HepG2 (cell line): ENCODE data around the gene OPRM1. TPM values are rescaled to one million over a fixed set of nuclear protein-coding genes. Genes with fewer than 3 reads are reported as not detected.
A peak's percentile ranks its signal among the peaks of the same experiment; 100 is the strongest.

ENCODE experiments used
- ESRRA ChIP-seq: sonication (generic); formaldehyde crosslinking; IDR thresholded peaks from 2 replicates; pipeline ENCODE4 v1.5.1; 2020; ENCODE audit warnings: mild to moderate bottlenecking, low read depth, missing genetic modification reagents
- GABPA ChIP-seq, 2 experiments: IDR thresholded peaks; 2 replicates each; pipeline ENCODE4 v1.6.1; 2011 to 2016; ENCODE audit warnings: low read depth in 2 of 2, low read length in 1 of 2, missing biosample characterization in 1 of 2, missing genetic modification characterization in 1 of 2
- GTF3A ChIP-seq: sonication (generic); formaldehyde crosslinking; conservative IDR thresholded peaks from 2 replicates; pipeline ENCODE4 v1.4.0; 2020; ENCODE audit warnings: mild to moderate bottlenecking, missing genetic modification reagents
- HNRNPLL ChIP-seq: fragments of 200-400 bp; formaldehyde crosslinking; IDR thresholded peaks from 2 replicates; pipeline ENCODE4 v1.6.1; 2017; ENCODE audit warnings: mild to moderate bottlenecking, low read depth, low read length; ENCODE audit not compliant: poor library complexity, severe bottlenecking
- KAT7 ChIP-seq: IDR thresholded peaks from 2 replicates; pipeline ENCODE4 v1.6.1; 2018; ENCODE audit warnings: borderline replicate concordance, missing compliant biosample characterization
- NCOA2 ChIP-seq: sonication (generic); formaldehyde crosslinking; IDR thresholded peaks from 2 replicates; pipeline ENCODE4 v1.8.0; 2022; ENCODE audit warnings: inconsistent platforms
- NFYC ChIP-seq: IDR thresholded peaks from 2 replicates; pipeline ENCODE4 v1.6.1; 2016; ENCODE audit warnings: missing genetic modification reagents, missing compliant biosample characterization
- PRMT3 ChIP-seq: sonication (generic); formaldehyde crosslinking; IDR thresholded peaks from 2 replicates; pipeline ENCODE4 v1.8.1; 2022; ENCODE audit warnings: low read depth, mild to moderate bottlenecking, moderate library complexity, missing genetic modification reagents, borderline replicate concordance
- RAD21 ChIP-seq: fragments of 450-650 bp; formaldehyde crosslinking; IDR thresholded peaks from 2 replicates; pipeline ENCODE4 v1.5.0; 2020; ENCODE audit warnings: mild to moderate bottlenecking
- SP1 ChIP-seq, 2 experiments: fragments of 450-650 bp in 1 of 2; sonication (generic) in 1 of 2; formaldehyde crosslinking in 1 of 2; IDR thresholded peaks; 2 replicates each; pipeline versions ENCODE4 v1.4.0 to v1.6.1; 2016 to 2020; ENCODE audit warnings: missing genetic modification reagents in 1 of 2
- STAG1 ChIP-seq: sonication (generic); formaldehyde crosslinking; IDR thresholded peaks from 2 replicates; pipeline ENCODE4 v1.4.0; 2020; ENCODE audit warnings: missing genetic modification reagents
- TMF1 ChIP-seq: sonication (generic); formaldehyde crosslinking; IDR thresholded peaks from 2 replicates; pipeline ENCODE4 v1.8.1; 2022; ENCODE audit warnings: low read depth, missing genetic modification reagents
- ZBTB7A ChIP-seq: sonication (generic); formaldehyde crosslinking; IDR thresholded peaks from 2 replicates; pipeline ENCODE4 v1.8.0; 2022; ENCODE audit warnings: mild to moderate bottlenecking, missing genetic modification reagents
- polyA plus RNA-seq, 8 experiments: library from polyadenylated mRNA; depleted of rRNA in 3 of 8; stranded (reverse) in 7 of 8; unstranded in 1 of 8; fragments of >200 nt; fragmentation: Illumina TruSeq in 4 of 8; extraction: Trizol in 4 of 8; gene quantifications; 2 replicates each; pipeline versions ENCODE4 v1.2.1 to v1.2.3, GENCODE V29; 2011 to 2016; ENCODE audit warnings: low read depth in 4 of 8, missing spikeins in 1 of 8, mixed read lengths in 1 of 8; ENCODE audit not compliant: insufficient read depth in 1 of 8
- total RNA-seq, 5 experiments: library from RNA; depleted of rRNA; stranded (reverse); fragments of >200 nt; fragmentation: Illumina TruSeq; extraction: Trizol; gene quantifications; 2 replicates each; pipeline ENCODE4 v1.2.3, GENCODE V29; 2016; ENCODE audit warnings: low read depth in 1 of 5
- TF ChIP-seq, protein P1 (sequence below): sonication (generic); formaldehyde crosslinking; IDR thresholded peaks from 2 replicates; pipeline ENCODE4 v1.8.0; 2022; ENCODE audit warnings: missing genetic modification reagents, mild to moderate bottlenecking, moderate library complexity, borderline replicate concordance
- TF ChIP-seq, protein P2 (sequence below): IDR thresholded peaks from 2 replicates; pipeline ENCODE4 v1.6.1; 2012; ENCODE audit warnings: low read depth, low read length, improper control_type of control experiment
- TF ChIP-seq, protein P3 (sequence below): sonication (generic); formaldehyde crosslinking; IDR thresholded peaks from 2 replicates; pipeline ENCODE4 v1.5.0; 2020; ENCODE audit warnings: mild to moderate bottlenecking, missing genetic modification reagents, moderate library complexity

OPRM1 gene
- total and polyA plus RNA-seq, 2 of the 13 experiments (the other 11 are each of a cell fraction or from before 2014, with no cell fraction given), result not detected

DNA sequence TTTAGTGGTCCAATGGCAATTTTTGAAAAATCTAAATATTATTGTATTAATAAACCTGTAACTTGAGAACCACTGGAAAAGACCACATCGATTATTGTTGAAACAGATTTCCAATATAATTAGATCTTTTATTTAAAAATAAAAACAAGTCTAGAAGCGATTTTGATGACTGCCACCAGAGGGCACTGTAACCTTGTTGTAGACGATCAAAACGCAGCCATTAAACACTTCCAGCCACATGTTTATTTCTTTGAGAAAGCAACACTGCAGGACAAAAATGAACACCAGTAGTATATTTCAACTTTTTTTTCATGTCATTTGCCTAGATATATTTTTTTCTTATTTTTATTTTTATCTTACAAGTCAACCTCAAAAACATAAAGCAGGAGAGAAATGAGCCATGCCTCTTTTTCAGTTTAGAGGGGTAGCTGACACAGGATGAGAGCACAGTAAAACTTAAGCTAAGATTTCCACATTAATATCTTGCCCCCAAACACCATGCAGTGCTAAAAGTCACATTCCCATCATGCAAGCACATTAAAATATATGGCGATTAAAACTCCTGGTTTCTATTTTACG, 115.4 kb downstream of the OPRM1 start (continued):
- TF ChIP-seq TMF1 (CRISPR knock-in tag), result no peak
- TF ChIP-seq, protein P1, sequence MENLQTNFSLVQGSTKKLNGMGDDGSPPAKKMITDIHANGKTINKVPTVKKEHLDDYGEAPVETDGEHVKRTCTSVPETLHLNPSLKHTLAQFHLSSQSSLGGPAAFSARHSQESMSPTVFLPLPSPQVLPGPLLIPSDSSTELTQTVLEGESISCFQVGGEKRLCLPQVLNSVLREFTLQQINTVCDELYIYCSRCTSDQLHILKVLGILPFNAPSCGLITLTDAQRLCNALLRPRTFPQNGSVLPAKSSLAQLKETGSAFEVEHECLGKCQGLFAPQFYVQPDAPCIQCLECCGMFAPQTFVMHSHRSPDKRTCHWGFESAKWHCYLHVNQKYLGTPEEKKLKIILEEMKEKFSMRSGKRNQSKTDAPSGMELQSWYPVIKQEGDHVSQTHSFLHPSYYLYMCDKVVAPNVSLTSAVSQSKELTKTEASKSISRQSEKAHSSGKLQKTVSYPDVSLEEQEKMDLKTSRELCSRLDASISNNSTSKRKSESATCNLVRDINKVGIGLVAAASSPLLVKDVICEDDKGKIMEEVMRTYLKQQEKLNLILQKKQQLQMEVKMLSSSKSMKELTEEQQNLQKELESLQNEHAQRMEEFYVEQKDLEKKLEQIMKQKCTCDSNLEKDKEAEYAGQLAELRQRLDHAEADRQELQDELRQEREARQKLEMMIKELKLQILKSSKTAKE (CRISPR knock-in tag), result no peak
- peak; percentile 82 for TF ChIP-seq STAG1 (CRISPR knock-in tag)
- TF ChIP-seq NFYC (CRISPR knock-in tag), result no peak
- no peak for TF ChIP-seq KAT7
- no peak for TF ChIP-seq NCOA2 (CRISPR knock-in tag)
- no peak for TF ChIP-seq ESRRA (CRISPR knock-in tag)
- no peak for TF ChIP-seq GABPA (IDR thresholded peaks at IDR 0.05; ENCODE audit: low read depth, low read length)
- TF ChIP-seq GABPA (CRISPR knock-in tag; IDR thresholded peaks at IDR 0.05; ENCODE audit: low read depth), result 0 out of 2 replicates have a peak, but pooled peaks have one; percentile 13
- no peak for TF ChIP-seq ZBTB7A (CRISPR knock-in tag)
- no peak for TF ChIP-seq PRMT3
- peak; percentile 56; the same call in 1 of the 2 replicates for TF ChIP-seq RAD21 (CRISPR knock-in tag)
- no peak for TF ChIP-seq HNRNPLL
- TF ChIP-seq, protein P2, sequence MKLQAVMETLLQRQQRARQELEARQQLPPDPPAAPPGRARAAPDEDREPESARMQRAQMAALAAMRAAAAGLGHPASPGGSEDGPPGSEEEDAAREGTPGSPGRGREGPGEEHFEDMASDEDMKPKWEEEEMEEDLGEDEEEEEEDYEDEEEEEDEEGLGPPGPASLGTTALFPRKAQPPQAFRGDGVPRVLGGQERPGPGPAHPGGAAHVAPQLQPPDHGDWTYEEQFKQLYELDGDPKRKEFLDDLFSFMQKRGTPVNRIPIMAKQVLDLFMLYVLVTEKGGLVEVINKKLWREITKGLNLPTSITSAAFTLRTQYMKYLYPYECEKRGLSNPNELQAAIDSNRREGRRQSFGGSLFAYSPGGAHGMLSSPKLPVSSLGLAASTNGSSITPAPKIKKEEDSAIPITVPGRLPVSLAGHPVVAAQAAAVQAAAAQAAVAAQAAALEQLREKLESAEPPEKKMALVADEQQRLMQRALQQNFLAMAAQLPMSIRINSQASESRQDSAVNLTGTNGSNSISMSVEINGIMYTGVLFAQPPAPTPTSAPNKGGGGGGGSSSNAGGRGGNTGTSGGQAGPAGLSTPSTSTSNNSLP, result peak; percentile 53; the same call in 1 of the 2 replicates
- TF ChIP-seq, protein P3, sequence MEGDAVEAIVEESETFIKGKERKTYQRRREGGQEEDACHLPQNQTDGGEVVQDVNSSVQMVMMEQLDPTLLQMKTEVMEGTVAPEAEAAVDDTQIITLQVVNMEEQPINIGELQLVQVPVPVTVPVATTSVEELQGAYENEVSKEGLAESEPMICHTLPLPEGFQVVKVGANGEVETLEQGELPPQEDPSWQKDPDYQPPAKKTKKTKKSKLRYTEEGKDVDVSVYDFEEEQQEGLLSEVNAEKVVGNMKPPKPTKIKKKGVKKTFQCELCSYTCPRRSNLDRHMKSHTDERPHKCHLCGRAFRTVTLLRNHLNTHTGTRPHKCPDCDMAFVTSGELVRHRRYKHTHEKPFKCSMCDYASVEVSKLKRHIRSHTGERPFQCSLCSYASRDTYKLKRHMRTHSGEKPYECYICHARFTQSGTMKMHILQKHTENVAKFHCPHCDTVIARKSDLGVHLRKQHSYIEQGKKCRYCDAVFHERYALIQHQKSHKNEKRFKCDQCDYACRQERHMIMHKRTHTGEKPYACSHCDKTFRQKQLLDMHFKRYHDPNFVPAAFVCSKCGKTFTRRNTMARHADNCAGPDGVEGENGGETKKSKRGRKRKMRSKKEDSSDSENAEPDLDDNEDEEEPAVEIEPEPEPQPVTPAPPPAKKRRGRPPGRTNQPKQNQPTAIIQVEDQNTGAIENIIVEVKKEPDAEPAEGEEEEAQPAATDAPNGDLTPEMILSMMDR (CRISPR knock-in tag), result peak; percentile 70
- no peak for TF ChIP-seq SP1 (IDR thresholded peaks at IDR 0.05)
- no peak for TF ChIP-seq SP1 (CRISPR knock-in tag; IDR thresholded peaks at IDR 0.05)
- TF ChIP-seq GTF3A, result no peak
